Liver (tissue), 3 donors: Measurements from ENCODE around the gene RBPJ.

Experiments
- GABPA ChIP-seq, 2 donors: IDR thresholded peaks in 1 of 2; conservative IDR thresholded peaks in 1 of 2; 2 replicates each; pipeline ENCODE4 v1.6.1; 2016; ENCODE audit warnings: antibody characterized with exemption in 2 of 2, mild to moderate bottlenecking in 1 of 2, moderate library complexity in 1 of 2
- JUND ChIP-seq, 2 donors: IDR thresholded peaks; 2 replicates each; pipeline ENCODE4 v1.6.1; 2016; ENCODE audit warnings: antibody characterized with exemption in 2 of 2
- NR2F2 ChIP-seq: IDR thresholded peaks from 2 replicates; pipeline ENCODE4 v1.6.1; 2016; ENCODE audit warnings: antibody characterized with exemption
- RAD21 ChIP-seq, 2 donors: IDR thresholded peaks; 2 replicates each; pipeline ENCODE4 v1.6.1; 2016; ENCODE audit warnings: antibody characterized with exemption in 2 of 2, mild to moderate bottlenecking in 2 of 2
- RXRA ChIP-seq, 2 donors: IDR thresholded peaks; 2 replicates each; pipeline ENCODE4 v1.6.1; 2017 to 2018; ENCODE audit warnings: antibody characterized with exemption in 2 of 2, mild to moderate bottlenecking in 1 of 2
- SP1 ChIP-seq: IDR thresholded peaks from 2 replicates; pipeline ENCODE4 v1.6.1; 2018; ENCODE audit warnings: antibody characterized with exemption, mild to moderate bottlenecking
- TAF1 ChIP-seq: conservative IDR thresholded peaks from 2 replicates; pipeline ENCODE4 v1.6.1; 2016; ENCODE audit warnings: antibody characterized with exemption, mild to moderate bottlenecking
- YY1 ChIP-seq: IDR thresholded peaks from 2 replicates; pipeline ENCODE4 v1.6.1; 2016; ENCODE audit warnings: antibody characterized with exemption, mild to moderate bottlenecking
- TF ChIP-seq, protein P1 (sequence below): fragments of 150-350 bp; IDR thresholded peaks from 2 replicates; pipeline ENCODE4 v1.5.1; 2017; ENCODE audit warnings: improper control_type of control experiment, low read depth, low read length; ENCODE audit not compliant: missing input control
- TF ChIP-seq, protein P2 (sequence below): IDR thresholded peaks from 2 replicates; pipeline ENCODE4 v1.6.1; 2016; ENCODE audit warnings: antibody characterized with exemption
- TF ChIP-seq, protein P3 (sequence below): IDR thresholded peaks from 2 replicates; pipeline ENCODE4 v1.6.1; 2016; ENCODE audit warnings: antibody characterized with exemption, mild to moderate bottlenecking
- TF ChIP-seq, protein P4 (sequence below): IDR thresholded peaks from 2 replicates; pipeline ENCODE4 v1.6.1; 2016; ENCODE audit warnings: antibody characterized with exemption
- TF ChIP-seq, protein P5 (sequence below): IDR thresholded peaks from 2 replicates; pipeline ENCODE4 v1.6.1; 2016; ENCODE audit warnings: antibody characterized with exemption
- donor health status: healthy.
- donor health status: healthy.

DNA sequence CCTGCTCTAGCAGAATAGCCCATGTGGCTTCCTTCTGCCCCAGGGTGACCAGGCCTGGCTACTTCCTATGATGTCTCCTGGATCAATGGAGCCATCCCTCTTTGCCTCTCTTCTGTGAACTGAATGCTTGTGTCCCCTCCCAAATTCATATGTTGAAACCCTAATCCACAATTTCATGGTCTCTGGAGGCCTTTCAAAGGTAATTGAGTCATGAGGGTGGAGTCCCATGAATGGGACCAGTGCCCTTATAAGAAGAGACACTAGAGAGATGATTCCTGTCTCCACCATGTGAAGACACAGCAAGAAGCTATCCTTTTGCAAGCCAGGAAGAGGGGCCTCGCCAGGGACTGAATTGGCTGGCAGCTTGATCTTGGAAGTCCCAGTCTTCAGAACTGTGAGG lies 151.1 kb downstream of the RBPJ start:
- TF ChIP-seq, protein P1, sequence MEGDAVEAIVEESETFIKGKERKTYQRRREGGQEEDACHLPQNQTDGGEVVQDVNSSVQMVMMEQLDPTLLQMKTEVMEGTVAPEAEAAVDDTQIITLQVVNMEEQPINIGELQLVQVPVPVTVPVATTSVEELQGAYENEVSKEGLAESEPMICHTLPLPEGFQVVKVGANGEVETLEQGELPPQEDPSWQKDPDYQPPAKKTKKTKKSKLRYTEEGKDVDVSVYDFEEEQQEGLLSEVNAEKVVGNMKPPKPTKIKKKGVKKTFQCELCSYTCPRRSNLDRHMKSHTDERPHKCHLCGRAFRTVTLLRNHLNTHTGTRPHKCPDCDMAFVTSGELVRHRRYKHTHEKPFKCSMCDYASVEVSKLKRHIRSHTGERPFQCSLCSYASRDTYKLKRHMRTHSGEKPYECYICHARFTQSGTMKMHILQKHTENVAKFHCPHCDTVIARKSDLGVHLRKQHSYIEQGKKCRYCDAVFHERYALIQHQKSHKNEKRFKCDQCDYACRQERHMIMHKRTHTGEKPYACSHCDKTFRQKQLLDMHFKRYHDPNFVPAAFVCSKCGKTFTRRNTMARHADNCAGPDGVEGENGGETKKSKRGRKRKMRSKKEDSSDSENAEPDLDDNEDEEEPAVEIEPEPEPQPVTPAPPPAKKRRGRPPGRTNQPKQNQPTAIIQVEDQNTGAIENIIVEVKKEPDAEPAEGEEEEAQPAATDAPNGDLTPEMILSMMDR: no peak
- TF ChIP-seq NR2F2: no peak
- TF ChIP-seq YY1: no peak
- TF ChIP-seq SP1: no peak
- TF ChIP-seq, protein P2, sequence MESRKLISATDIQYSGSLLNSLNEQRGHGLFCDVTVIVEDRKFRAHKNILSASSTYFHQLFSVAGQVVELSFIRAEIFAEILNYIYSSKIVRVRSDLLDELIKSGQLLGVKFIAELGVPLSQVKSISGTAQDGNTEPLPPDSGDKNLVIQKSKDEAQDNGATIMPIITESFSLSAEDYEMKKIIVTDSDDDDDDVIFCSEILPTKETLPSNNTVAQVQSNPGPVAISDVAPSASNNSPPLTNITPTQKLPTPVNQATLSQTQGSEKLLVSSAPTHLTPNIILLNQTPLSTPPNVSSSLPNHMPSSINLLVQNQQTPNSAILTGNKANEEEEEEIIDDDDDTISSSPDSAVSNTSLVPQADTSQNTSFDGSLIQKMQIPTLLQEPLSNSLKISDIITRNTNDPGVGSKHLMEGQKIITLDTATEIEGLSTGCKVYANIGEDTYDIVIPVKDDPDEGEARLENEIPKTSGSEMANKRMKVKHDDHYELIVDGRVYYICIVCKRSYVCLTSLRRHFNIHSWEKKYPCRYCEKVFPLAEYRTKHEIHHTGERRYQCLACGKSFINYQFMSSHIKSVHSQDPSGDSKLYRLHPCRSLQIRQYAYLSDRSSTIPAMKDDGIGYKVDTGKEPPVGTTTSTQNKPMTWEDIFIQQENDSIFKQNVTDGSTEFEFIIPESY: no peak
- TF ChIP-seq, protein P3, sequence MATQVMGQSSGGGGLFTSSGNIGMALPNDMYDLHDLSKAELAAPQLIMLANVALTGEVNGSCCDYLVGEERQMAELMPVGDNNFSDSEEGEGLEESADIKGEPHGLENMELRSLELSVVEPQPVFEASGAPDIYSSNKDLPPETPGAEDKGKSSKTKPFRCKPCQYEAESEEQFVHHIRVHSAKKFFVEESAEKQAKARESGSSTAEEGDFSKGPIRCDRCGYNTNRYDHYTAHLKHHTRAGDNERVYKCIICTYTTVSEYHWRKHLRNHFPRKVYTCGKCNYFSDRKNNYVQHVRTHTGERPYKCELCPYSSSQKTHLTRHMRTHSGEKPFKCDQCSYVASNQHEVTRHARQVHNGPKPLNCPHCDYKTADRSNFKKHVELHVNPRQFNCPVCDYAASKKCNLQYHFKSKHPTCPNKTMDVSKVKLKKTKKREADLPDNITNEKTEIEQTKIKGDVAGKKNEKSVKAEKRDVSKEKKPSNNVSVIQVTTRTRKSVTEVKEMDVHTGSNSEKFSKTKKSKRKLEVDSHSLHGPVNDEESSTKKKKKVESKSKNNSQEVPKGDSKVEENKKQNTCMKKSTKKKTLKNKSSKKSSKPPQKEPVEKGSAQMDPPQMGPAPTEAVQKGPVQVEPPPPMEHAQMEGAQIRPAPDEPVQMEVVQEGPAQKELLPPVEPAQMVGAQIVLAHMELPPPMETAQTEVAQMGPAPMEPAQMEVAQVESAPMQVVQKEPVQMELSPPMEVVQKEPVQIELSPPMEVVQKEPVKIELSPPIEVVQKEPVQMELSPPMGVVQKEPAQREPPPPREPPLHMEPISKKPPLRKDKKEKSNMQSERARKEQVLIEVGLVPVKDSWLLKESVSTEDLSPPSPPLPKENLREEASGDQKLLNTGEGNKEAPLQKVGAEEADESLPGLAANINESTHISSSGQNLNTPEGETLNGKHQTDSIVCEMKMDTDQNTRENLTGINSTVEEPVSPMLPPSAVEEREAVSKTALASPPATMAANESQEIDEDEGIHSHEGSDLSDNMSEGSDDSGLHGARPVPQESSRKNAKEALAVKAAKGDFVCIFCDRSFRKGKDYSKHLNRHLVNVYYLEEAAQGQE: no peak
- no peak for TF ChIP-seq JUND (IDR thresholded peaks at IDR 0.05)
- TF ChIP-seq, protein P4, sequence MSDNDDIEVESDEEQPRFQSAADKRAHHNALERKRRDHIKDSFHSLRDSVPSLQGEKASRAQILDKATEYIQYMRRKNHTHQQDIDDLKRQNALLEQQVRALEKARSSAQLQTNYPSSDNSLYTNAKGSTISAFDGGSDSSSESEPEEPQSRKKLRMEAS: no peak
- no peak for TF ChIP-seq TAF1
- TF ChIP-seq GABPA (IDR thresholded peaks at IDR 0.05 in 1 of 2, conservative IDR thresholded peaks at IDR 0.05 in 1 of 2): no peak
- no peak for TF ChIP-seq RAD21 (IDR thresholded peaks at IDR 0.05)
- TF ChIP-seq RXRA (IDR thresholded peaks at IDR 0.05): no peak
- TF ChIP-seq, protein P5, sequence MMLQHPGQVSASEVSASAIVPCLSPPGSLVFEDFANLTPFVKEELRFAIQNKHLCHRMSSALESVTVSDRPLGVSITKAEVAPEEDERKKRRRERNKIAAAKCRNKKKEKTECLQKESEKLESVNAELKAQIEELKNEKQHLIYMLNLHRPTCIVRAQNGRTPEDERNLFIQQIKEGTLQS: no peak
